Upper lobe of right lung (tissue), 1 donor: Measurements from ENCODE around the gene KRTAP4-1. TPM values are rescaled to one million over a fixed set of nuclear protein-coding genes. Genes with fewer than 3 reads are reported as not detected.
"Not testable (repeated sequence)": the region's sequence is repeated elsewhere in the genome, so short reads cannot be mapped to it uniquely, and the experiment has no call there.

Experiments used
- ATAC-seq: fragments of 200-7000 bp; cut with Tn5 transposase; one replicate; pipeline ENCODE4 v1.9.1; 2020; ENCODE audit warnings: mild to moderate bottlenecking, moderate library complexity
- DNase-seq: peaks from one replicate; pipeline ENCODE4 v3.0.0-alpha.2; 2020
- H3K27ac ChIP-seq: fragments of 200-600 bp; one replicate; pipeline ENCODE4 v1.8.0; 2022
- H3K27me3 ChIP-seq: fragments of 200-600 bp; one replicate; pipeline ENCODE4 v1.8.0; 2022; ENCODE audit warnings: mild to moderate bottlenecking
- H3K36me3 ChIP-seq: fragments of 200-600 bp; one replicate; pipeline ENCODE4 v1.8.0; 2022
- H3K4me1 ChIP-seq: fragments of 200-600 bp; one replicate; pipeline ENCODE4 v1.8.0; 2022
- H3K4me3 ChIP-seq: fragments of 200-600 bp; one replicate; pipeline ENCODE4 v1.8.0; 2022; ENCODE audit warnings: mild to moderate bottlenecking
- H3K9me3 ChIP-seq: fragments of 200-600 bp; one replicate; pipeline ENCODE4 v1.8.0; 2022
- CTCF ChIP-seq: fragments of 200-600 bp; IDR thresholded peaks from one replicate; pipeline ENCODE4 v1.8.0; 2022; ENCODE audit warnings: antibody characterized with exemption
- intact Hi-C: fragments of 100-400 bp; cut with DNase I; formaldehyde crosslinking; loops from one replicate; pipeline ENCODE4 v1.11.0; 2022
- total RNA-seq: library from RNA; stranded (reverse); fragmentation: NEBNext Ultra II Directional; extraction: Animal tissue kit (Norgen Biotek cat#: 25700); gene quantifications from one replicate; pipeline ENCODE4 v1.2.1, GENCODE V29; 2021
- donor health status: DM: no; HTN: yes; CAD: no; lungs with severe emphysema.

KRTAP4-1 gene
- total RNA-seq, 1 donor from 2014 or later: not detected

- no peak for TF ChIP-seq CTCF
- Histone ChIP-seq H3K27me3 (no peaks in the 10 kb centered on the region), H3K4me3 (no peak overlapping the region), H3K36me3 (no peaks in the 10 kb centered on the region), H3K9me3 (peaks cover 11% of the 10 kb centered on the region), H3K27ac (no peak overlapping the region), H3K4me1 (no peaks in the 10 kb centered on the region)
- DNase-seq (no peak), ATAC-seq (no peak)
- intact Hi-C loops: no loop called here
These were observed 43.4 kb downstream of the KRTAP4-1 start for GRCh38 chr17:41141361-41141760.

GRCh38 chr17:41140360-41141131 is 44.2 kb downstream of the KRTAP4-1 start, which contains the start of gene KRTAP4-6:
KRTAP4-6 (minus strand) TSS chr17:41140544; CDS start chr17:41140487, 57 bp downstream.
- Histone ChIP-seq H3K9me3 (peaks cover 11% of the 10 kb centered on the region), H3K27ac (no peak within 1 kb of the TSS), H3K4me3 (no peak within 1 kb of the TSS), H3K4me1 (no peaks in the 10 kb centered on the region), H3K27me3 (no peaks in the 10 kb centered on the region), H3K36me3 (no peaks in the 10 kb centered on the region)
- intact Hi-C loops: no loop called here
- DNase-seq (no peak), ATAC-seq (no peak)
- TF ChIP-seq CTCF: no peak

GRCh38 chr17:41139865-41140264 is 44.8 kb downstream of the KRTAP4-1 start:
- intact Hi-C loops, ATAC-seq, H3K27me3 ChIP-seq, DNase-seq, H3K4me1 ChIP-seq, H3K27ac ChIP-seq, H3K4me3 ChIP-seq, H3K36me3 ChIP-seq: not testable (repeated sequence)
- H3K9me3 ChIP-seq: peaks cover 11% of the 10 kb centered on the region

Other genes with a start within 250 kb of the KRTAP4-1 start
- 1.1 TPM for gene KRT23, start 247.3 kb downstream of the KRTAP4-1 start, total RNA-seq
- 0.35 TPM for gene KRT39, start 218.0 kb downstream of the KRTAP4-1 start, total RNA-seq
- not detected for gene KRT40, start 200.6 kb downstream of the KRTAP4-1 start, total RNA-seq
- not detected for gene KRTAP3-3, start 190.7 kb downstream of the KRTAP4-1 start, total RNA-seq
- not detected for gene KRTAP3-2, start 185.0 kb downstream of the KRTAP4-1 start, total RNA-seq
- gene KRTAP3-1, start 175.8 kb downstream of the KRTAP4-1 start, total RNA-seq: not detected
- gene KRTAP1-5, start 157.7 kb downstream of the KRTAP4-1 start, total RNA-seq: not detected
- gene KRTAP1-4, start 154.7 kb downstream of the KRTAP4-1 start, total RNA-seq: not detected
- gene KRTAP1-3, start 150.0 kb downstream of the KRTAP4-1 start, total RNA-seq: not detected
- gene KRTAP1-1, start 143.5 kb downstream of the KRTAP4-1 start, total RNA-seq: not detected
- not detected for gene KRTAP2-1, start 137.6 kb downstream of the KRTAP4-1 start, total RNA-seq
- not detected for gene KRTAP2-2, start 129.7 kb downstream of the KRTAP4-1 start, total RNA-seq
- not detected for gene KRTAP2-3, start 124.8 kb downstream of the KRTAP4-1 start, total RNA-seq
- gene KRTAP2-4, start 119.0 kb downstream of the KRTAP4-1 start, total RNA-seq: not detected
- not detected for gene KRTAP4-7, start 100.8 kb downstream of the KRTAP4-1 start, total RNA-seq
- gene KRTAP4-8, start 86.8 kb downstream of the KRTAP4-1 start, total RNA-seq: not detected
- gene KRTAP4-16, start 82.7 kb downstream of the KRTAP4-1 start, total RNA-seq: not detected
- not detected for gene KRTAP4-9, start 79.5 kb downstream of the KRTAP4-1 start, total RNA-seq
- not detected for gene KRTAP4-11, start 66.5 kb downstream of the KRTAP4-1 start, total RNA-seq
- gene KRTAP4-12, start 60.7 kb downstream of the KRTAP4-1 start, total RNA-seq: not detected
- gene KRTAP4-6, start 44.4 kb downstream of the KRTAP4-1 start, total RNA-seq: not detected
- not detected for gene KRTAP4-5, start 35.1 kb downstream of the KRTAP4-1 start, total RNA-seq
- not detected for gene KRTAP4-4, start 24.2 kb downstream of the KRTAP4-1 start, total RNA-seq
- gene KRTAP4-3, start 16.7 kb downstream of the KRTAP4-1 start, total RNA-seq: not detected
- not detected for gene KRTAP4-2, start 6.7 kb downstream of the KRTAP4-1 start, total RNA-seq
- gene KRTAP9-1, start 5.0 kb upstream of the KRTAP4-1 start, total RNA-seq: not detected
- gene KRTAP9-2, start 41.7 kb upstream of the KRTAP4-1 start, total RNA-seq: not detected
- gene KRTAP9-3, start 47.5 kb upstream of the KRTAP4-1 start, total RNA-seq: not detected
- not detected for gene KRTAP9-8, start 53.1 kb upstream of the KRTAP4-1 start, total RNA-seq
- gene KRTAP9-4, start 64.8 kb upstream of the KRTAP4-1 start, total RNA-seq: not detected
- gene KRTAP9-9, start 70.5 kb upstream of the KRTAP4-1 start, total RNA-seq: not detected
- not detected for gene KRTAP9-6, start 80.5 kb upstream of the KRTAP4-1 start, total RNA-seq
- gene KRTAP9-7, start 90.8 kb upstream of the KRTAP4-1 start, total RNA-seq: not detected
- gene KRTAP29-1, start 117.9 kb upstream of the KRTAP4-1 start, total RNA-seq: not detected
- gene KRTAP16-1, start 124.4 kb upstream of the KRTAP4-1 start, total RNA-seq: not detected
- gene KRTAP17-1, start 130.8 kb upstream of the KRTAP4-1 start, total RNA-seq: not detected
- not detected for gene KRT33A, start 165.9 kb upstream of the KRTAP4-1 start, total RNA-seq
- gene KRT33B, start 184.9 kb upstream of the KRTAP4-1 start, total RNA-seq: not detected
- not detected for gene KRT34, start 197.4 kb upstream of the KRTAP4-1 start, total RNA-seq
- gene KRT31, start 212.7 kb upstream of the KRTAP4-1 start, total RNA-seq: not detected
- not detected for gene KRT37, start 239.7 kb upstream of the KRTAP4-1 start, total RNA-seq